ENCODE measurements around the gene AMT. TPM values are rescaled to one million over a fixed set of nuclear protein-coding genes. Genes with fewer than 3 reads are reported as not detected.

Gene AMT
- total RNA-seq, 4 donors from 2014 or later, result 0.32 to 11.4 (median 7.6) TPM

- Histone ChIP-seq H3K36me3 (peaks cover 0 to 25% of the 10 kb centered on the region in 2 donors), H3K27me3 (no peaks in the 10 kb centered on the region), H3K4me1 (peaks cover 0 to 19% (median 3%) of the 10 kb centered on the region in 3 donors), H3K27ac (peak overlapping the region; percentile 81 to 92 (median 88)), H3K9me3 (no peaks in the 10 kb centered on the region), H3K4me3 (peak overlapping the region; percentile 42 to 72)
- TF ChIP-seq CTCF (IDR thresholded peaks at IDR 0.05) (no peak), EP300 (IDR thresholded peaks at IDR 0.05) (no peak), POLR2AphosphoS5 (IDR thresholded peaks at IDR 0.05) (no peak), POLR2A (IDR thresholded peaks at IDR 0.05) (no peak)
- 0 to 6% methylated on average over 4 to 9 of the region's 9 CpGs for WGBS, 2 donors (ENCODE audit: low coverage in 1 of 2)
- ATAC-seq, result peak; percentile 4
Observed at GRCh38 chr3:49428752-49429080, 6.4 kb upstream of the AMT start.

GRCh38 chr3:49427586-49427985, 5.3 kb upstream of the AMT start:
- H3K4me1 ChIP-seq, result peaks cover 0 to 26% (median 3%) of the 10 kb centered on the region in 3 donors
- H3K36me3 ChIP-seq, result peaks cover 0 to 34% of the 10 kb centered on the region in 2 donors
- TF ChIP-seq POLR2AphosphoS5 (IDR thresholded peaks at IDR 0.05), result no peak
- TF ChIP-seq CTCF (IDR thresholded peaks at IDR 0.05), result no peak
- TF ChIP-seq EP300 (IDR thresholded peaks at IDR 0.05), result no peak
- no peak for ATAC-seq
- H3K4me3 ChIP-seq, result no peak overlapping the region
- H3K27ac ChIP-seq, result no peak overlapping the region
- H3K27me3 ChIP-seq, result no peaks in the 10 kb centered on the region
- H3K9me3 ChIP-seq, result no peaks in the 10 kb centered on the region
- 100% methylated on average over 1 of the region's 2 CpGs for WGBS, 2 donors (ENCODE audit: low coverage in 1 of 2)

GRCh38 chr3:49424816-49425215, 2.5 kb upstream of the AMT start:
- Histone ChIP-seq H3K9me3 (no peaks in the 10 kb centered on the region), H3K4me3 (no peak overlapping the region), H3K4me1 (peaks cover 0 to 40% (median 7%) of the 10 kb centered on the region in 3 donors), H3K27ac (no peak overlapping the region), H3K27me3 (no peaks in the 10 kb centered on the region), H3K36me3 (peaks cover 0 to 43% of the 10 kb centered on the region in 2 donors)
- TF ChIP-seq CTCF (IDR thresholded peaks at IDR 0.05) (no peak), POLR2AphosphoS5 (IDR thresholded peaks at IDR 0.05) (no peak), EP300 (IDR thresholded peaks at IDR 0.05) (no peak), POLR2A (IDR thresholded peaks at IDR 0.05) (no peak)
- 87% methylated on average over 3 of the region's 6 CpGs; no CpG with 5 or more reads in 1 of the 2 donors for WGBS, 2 donors (ENCODE audit: low coverage in 1 of 2)
- ATAC-seq, result no peak

GRCh38 chr3:49421890-49422378, 339 bp downstream of the AMT start:
- H3K27me3 ChIP-seq, result no peaks in the 10 kb centered on the region
- H3K9me3 ChIP-seq, result no peaks in the 10 kb centered on the region
- peaks cover 0 to 28% (median 7%) of the 10 kb centered on the region in 3 donors for H3K4me1 ChIP-seq
- WGBS, 2 donors (ENCODE audit: low coverage in 1 of 2), result no CpG with 5 or more reads among the region's 14 CpGs
- H3K27ac ChIP-seq, result peak overlapping the region in 3 of 4 donors; percentile 12 to 58 (median 49)
- peaks cover 0 to 68% of the 10 kb centered on the region in 2 donors for H3K36me3 ChIP-seq
- H3K4me3 ChIP-seq, result peak overlapping the region in 1 of 2 donors; percentile 42
- TF ChIP-seq POLR2AphosphoS5 (IDR thresholded peaks at IDR 0.05), result no peak
- TF ChIP-seq POLR2A (IDR thresholded peaks at IDR 0.05), result no peak
- no peak for TF ChIP-seq EP300 (IDR thresholded peaks at IDR 0.05)
- no peak for TF ChIP-seq CTCF (IDR thresholded peaks at IDR 0.05)
- ATAC-seq, result no peak

GRCh38 chr3:49417516-49418120, 4.7 kb downstream of the AMT start:
- Histone ChIP-seq H3K4me1 (peaks cover 0 to 59% (median 21%) of the 10 kb centered on the region in 3 donors), H3K4me3 (no peak overlapping the region), H3K27me3 (no peaks in the 10 kb centered on the region), H3K27ac (peak overlapping the region in 2 of 4 donors; percentile 23 to 51), H3K36me3 (peaks cover 0 to 64% of the 10 kb centered on the region in 2 donors), H3K9me3 (no peaks in the 10 kb centered on the region)
- no peak for ATAC-seq
- TF ChIP-seq POLR2A (IDR thresholded peaks at IDR 0.05) (no peak), EP300 (IDR thresholded peaks at IDR 0.05) (no peak), CTCF (IDR thresholded peaks at IDR 0.05) (no peak), POLR2AphosphoS5 (IDR thresholded peaks at IDR 0.05) (no peak)
- 88% methylated on average over 1 of the region's 13 CpGs; no CpG with 5 or more reads in 1 of the 2 donors for WGBS, 2 donors (ENCODE audit: low coverage in 1 of 2)

Data from gastroesophageal sphincter (tissue), 4 donors.